ENCODE results near the gene OGFRL1.

The OGFRL1 gene

DNA sequence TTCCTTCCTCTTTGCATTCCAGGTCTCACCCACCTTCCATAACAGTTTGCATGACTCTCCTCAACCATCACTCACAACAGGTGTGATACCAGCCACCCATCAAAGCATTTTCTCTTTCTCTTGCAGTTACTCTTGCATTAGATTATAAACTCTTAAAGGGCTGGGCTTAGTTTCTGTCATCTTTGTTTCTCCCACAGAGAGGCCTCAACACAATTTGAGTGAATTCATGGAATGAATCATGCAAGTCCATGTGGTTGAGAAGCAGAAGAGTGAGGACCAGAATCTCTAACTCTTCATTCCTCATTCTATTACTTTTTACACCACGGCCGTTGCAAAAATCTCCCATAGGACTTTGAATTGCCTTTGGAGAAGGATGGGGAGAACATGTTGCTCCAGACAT lies 31.4 kb downstream of the OGFRL1 start:
- no peaks in the 10 kb centered on the region for H3K4me1 ChIP-seq (ENCODE audit: control insufficient read depth, insufficient read depth, low read length)
- H3K36me3 ChIP-seq (ENCODE audit: control insufficient read depth, insufficient read depth, low read length): no peaks in the 10 kb centered on the region
- H3K27me3 ChIP-seq (ENCODE audit: control insufficient read depth, insufficient read depth, low read length): no peaks in the 10 kb centered on the region
- no peaks in the 10 kb centered on the region for H3K9me3 ChIP-seq (ENCODE audit: control insufficient read depth, low read length)
- H3K4me3 ChIP-seq (ENCODE audit: low read length): no peak overlapping the region
- H3K9ac ChIP-seq (ENCODE audit: low read length): no peak overlapping the region

DNA sequence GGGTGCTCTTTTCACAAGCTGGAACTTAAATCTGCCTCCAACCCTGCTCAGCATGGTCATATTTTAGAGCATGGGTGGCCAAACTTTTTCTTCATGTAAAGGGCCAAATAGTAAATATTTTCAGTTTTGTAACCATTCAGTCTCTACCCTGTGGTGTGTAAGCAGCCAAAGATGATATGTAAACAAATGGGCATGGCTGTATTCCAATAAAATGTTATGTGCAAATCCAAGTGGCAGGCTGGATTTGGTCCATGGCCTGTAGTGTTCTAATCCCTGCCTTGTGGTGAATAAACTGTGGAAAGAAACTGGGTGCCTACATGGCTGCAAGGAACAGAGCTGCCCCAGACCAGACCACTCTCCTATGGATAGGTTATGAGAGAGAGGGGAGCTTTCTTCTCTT lies 32.7 kb downstream of the OGFRL1 start:
- H3K27me3 ChIP-seq (ENCODE audit: control insufficient read depth, insufficient read depth, low read length): no peaks in the 10 kb centered on the region
- H3K4me1 ChIP-seq (ENCODE audit: control insufficient read depth, insufficient read depth, low read length): no peaks in the 10 kb centered on the region
- no peaks in the 10 kb centered on the region for H3K9me3 ChIP-seq (ENCODE audit: control insufficient read depth, low read length)
- H3K36me3 ChIP-seq (ENCODE audit: control insufficient read depth, insufficient read depth, low read length): no peaks in the 10 kb centered on the region
- H3K4me3 ChIP-seq (ENCODE audit: low read length): no peak overlapping the region
- H3K9ac ChIP-seq (ENCODE audit: low read length): no peak overlapping the region

DNA sequence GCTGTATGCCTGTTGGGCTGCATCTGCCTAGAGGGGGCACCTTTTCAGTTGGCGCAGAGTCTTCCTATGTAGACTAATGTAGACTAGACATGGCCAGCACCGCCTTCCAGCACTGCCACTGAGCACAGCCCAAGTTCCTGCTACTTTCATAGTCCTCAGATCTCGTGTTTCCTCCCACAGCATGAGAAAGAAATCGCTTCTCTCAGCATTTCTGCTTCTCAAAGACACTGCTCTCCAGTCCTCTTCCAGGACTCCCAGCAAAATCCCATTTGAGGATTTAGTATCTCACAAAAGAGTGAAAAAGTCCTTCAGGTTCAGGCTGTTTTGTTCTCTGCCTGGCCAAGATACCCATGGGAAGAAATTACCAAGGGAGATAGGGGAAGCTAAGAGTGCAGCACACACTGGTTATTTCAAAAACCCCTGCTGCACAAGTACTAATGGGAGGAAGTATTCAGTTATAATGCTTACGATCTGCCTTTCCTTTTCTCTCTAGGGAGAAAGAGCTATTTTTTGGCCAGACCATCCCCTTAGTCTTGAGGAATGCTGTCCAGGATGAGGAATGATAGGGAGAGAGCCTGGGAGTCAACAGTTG lies 35.7 kb downstream of the OGFRL1 start:
- Histone ChIP-seq H3K4me1 (ENCODE audit: control insufficient read depth, insufficient read depth, low read length) (no peaks in the 10 kb centered on the region), H3K9me3 (ENCODE audit: control insufficient read depth, low read length) (no peaks in the 10 kb centered on the region), H3K4me3 (ENCODE audit: low read length) (no peak overlapping the region), H3K9ac (ENCODE audit: low read length) (no peak overlapping the region), H3K36me3 (ENCODE audit: control insufficient read depth, insufficient read depth, low read length) (no peaks in the 10 kb centered on the region), H3K27me3 (ENCODE audit: control insufficient read depth, insufficient read depth, low read length) (no peaks in the 10 kb centered on the region)

DNA sequence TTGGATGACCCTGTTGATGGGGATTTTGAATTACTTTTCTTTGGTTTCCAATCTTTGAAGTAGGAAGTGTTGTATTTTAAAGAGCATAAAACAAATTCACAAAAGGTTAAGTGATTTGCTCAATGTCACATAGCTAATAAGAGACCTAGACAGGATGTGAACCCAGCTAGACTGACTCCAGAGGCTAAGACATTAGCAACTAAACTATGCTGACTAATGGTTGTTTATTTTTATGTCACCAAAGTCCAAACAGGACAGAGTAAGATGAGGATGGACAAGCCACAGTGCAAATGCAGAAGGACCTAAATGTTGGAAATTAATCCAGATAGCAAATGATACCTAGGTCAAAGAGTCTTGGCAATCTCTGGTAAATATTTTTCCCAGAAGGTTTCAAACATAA lies 38.0 kb downstream of the OGFRL1 start:
- H3K4me3 ChIP-seq (ENCODE audit: low read length): no peak overlapping the region
- H3K36me3 ChIP-seq (ENCODE audit: control insufficient read depth, insufficient read depth, low read length): no peaks in the 10 kb centered on the region
- no peak overlapping the region for H3K9ac ChIP-seq (ENCODE audit: low read length)
- no peaks in the 10 kb centered on the region for H3K9me3 ChIP-seq (ENCODE audit: control insufficient read depth, low read length)
- H3K4me1 ChIP-seq (ENCODE audit: control insufficient read depth, insufficient read depth, low read length): no peaks in the 10 kb centered on the region
- no peaks in the 10 kb centered on the region for H3K27me3 ChIP-seq (ENCODE audit: control insufficient read depth, insufficient read depth, low read length)

DNA sequence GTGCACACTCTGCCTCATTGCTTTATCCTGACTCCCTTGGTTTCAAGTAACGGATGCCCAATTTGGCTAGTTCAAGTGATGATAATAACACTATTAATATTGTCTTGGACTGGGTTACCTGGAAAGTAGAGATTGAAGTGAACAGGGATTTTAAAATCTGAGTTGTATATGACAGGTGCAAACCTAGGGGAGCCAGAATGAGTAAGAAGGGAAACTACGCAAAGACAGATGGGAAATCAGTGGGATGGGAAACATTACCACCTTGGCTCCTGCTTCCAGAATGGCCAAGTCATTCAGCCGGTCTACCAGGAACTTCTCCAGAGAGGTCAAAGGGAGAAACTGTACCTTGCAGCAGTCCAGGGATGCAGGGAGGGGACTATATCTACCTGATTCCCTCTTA lies 41.9 kb downstream of the OGFRL1 start:
- Histone ChIP-seq H3K9me3 (ENCODE audit: control insufficient read depth, low read length) (no peaks in the 10 kb centered on the region), H3K4me1 (ENCODE audit: control insufficient read depth, insufficient read depth, low read length) (no peaks in the 10 kb centered on the region), H3K9ac (ENCODE audit: low read length) (no peak overlapping the region), H3K4me3 (ENCODE audit: low read length) (no peak overlapping the region), H3K36me3 (ENCODE audit: control insufficient read depth, insufficient read depth, low read length) (no peaks in the 10 kb centered on the region), H3K27me3 (ENCODE audit: control insufficient read depth, insufficient read depth, low read length) (no peaks in the 10 kb centered on the region)

DNA sequence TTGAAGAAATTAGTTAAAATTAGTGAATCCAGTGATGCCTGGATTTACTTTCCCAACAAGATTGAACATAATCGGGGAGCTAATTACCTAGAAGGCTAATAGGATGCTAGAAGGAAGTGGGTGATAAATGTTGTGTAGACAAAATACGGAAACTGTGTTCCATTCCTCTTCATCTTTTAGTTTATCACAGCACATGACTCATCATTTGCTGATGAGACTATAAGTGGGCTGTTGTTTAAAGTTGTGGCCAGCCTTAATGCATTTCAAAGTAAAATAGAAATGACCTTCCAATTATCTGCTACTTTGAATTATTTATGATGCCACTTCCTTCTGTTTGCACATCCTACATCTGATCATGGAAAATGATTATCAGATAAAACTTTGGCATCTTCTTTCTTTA lies 43.4 kb downstream of the OGFRL1 start:
- no peak overlapping the region for H3K4me3 ChIP-seq (ENCODE audit: low read length)
- no peaks in the 10 kb centered on the region for H3K27me3 ChIP-seq (ENCODE audit: control insufficient read depth, insufficient read depth, low read length)
- H3K4me1 ChIP-seq (ENCODE audit: control insufficient read depth, insufficient read depth, low read length): no peaks in the 10 kb centered on the region
- H3K9me3 ChIP-seq (ENCODE audit: control insufficient read depth, low read length): no peaks in the 10 kb centered on the region
- no peaks in the 10 kb centered on the region for H3K36me3 ChIP-seq (ENCODE audit: control insufficient read depth, insufficient read depth, low read length)
- no peak overlapping the region for H3K9ac ChIP-seq (ENCODE audit: low read length)

DNA sequence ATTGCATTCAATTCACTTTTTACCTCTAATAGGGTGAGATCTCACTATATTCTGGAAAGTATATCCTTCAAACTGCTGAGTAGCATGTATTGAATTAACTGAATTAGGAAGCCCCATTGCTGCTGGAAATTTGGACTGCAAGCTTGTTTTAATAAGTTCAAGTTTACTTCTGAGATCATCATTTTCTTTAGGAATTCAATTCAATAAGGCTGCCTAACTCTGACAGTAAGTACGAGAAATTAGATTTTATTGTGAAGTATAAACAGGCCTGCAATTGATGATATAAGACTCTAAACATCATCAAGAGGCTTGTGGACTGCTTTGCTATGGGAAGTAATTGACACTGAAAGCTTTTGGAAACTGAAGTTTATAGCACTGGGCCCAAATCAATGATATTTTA lies 44.4 kb downstream of the OGFRL1 start:
- Histone ChIP-seq H3K9ac (ENCODE audit: low read length) (no peak overlapping the region), H3K36me3 (ENCODE audit: control insufficient read depth, insufficient read depth, low read length) (no peaks in the 10 kb centered on the region), H3K27me3 (ENCODE audit: control insufficient read depth, insufficient read depth, low read length) (no peaks in the 10 kb centered on the region), H3K4me1 (ENCODE audit: control insufficient read depth, insufficient read depth, low read length) (no peaks in the 10 kb centered on the region), H3K4me3 (ENCODE audit: low read length) (no peak overlapping the region), H3K9me3 (ENCODE audit: control insufficient read depth, low read length) (no peaks in the 10 kb centered on the region)

DNA sequence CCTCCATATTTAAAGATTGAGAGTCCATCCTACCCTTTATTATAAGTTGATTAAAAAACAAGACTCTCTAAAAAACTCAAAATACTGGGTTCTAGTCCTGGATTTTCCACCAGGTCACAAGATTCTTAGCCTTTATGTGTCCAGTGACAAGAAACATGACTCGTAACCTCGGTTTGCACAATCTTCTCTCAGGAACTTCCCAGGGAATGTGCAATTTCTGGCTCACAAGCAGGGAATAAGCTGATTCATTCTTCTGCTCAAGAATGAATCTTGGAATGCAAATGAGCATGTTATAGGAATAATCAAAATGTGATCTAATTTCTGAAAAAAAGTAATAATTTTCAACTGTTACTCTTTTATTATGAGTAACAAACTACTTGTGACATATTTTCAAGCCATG lies 45.1 kb downstream of the OGFRL1 start:
- Histone ChIP-seq H3K36me3 (ENCODE audit: control insufficient read depth, insufficient read depth, low read length) (no peaks in the 10 kb centered on the region), H3K27me3 (ENCODE audit: control insufficient read depth, insufficient read depth, low read length) (no peaks in the 10 kb centered on the region), H3K9me3 (ENCODE audit: control insufficient read depth, low read length) (no peaks in the 10 kb centered on the region), H3K9ac (ENCODE audit: low read length) (no peak overlapping the region), H3K4me3 (ENCODE audit: low read length) (no peak overlapping the region), H3K4me1 (ENCODE audit: control insufficient read depth, insufficient read depth, low read length) (no peaks in the 10 kb centered on the region)

DNA sequence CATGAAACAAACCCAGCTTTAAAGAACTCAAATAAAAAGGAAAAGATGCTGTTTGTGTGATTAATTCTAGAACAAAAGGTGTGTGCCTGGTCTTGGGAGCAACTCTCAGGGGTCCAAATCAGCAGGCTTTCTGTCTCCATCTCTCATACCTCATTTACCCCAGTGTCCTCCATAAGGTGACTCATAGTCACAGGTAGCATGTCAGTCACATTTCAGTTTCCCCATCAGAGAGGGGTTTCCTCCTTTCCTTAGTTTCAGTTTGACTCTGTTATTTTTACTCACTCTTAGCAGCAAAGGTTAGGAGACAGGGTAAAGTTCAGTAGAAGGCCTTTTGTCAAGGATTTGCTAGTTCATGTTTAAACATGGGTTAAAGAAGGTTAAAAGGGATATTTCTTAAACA lies 46.2 kb downstream of the OGFRL1 start:
- H3K4me3 ChIP-seq (ENCODE audit: low read length): no peak overlapping the region
- no peaks in the 10 kb centered on the region for H3K4me1 ChIP-seq (ENCODE audit: control insufficient read depth, insufficient read depth, low read length)
- no peaks in the 10 kb centered on the region for H3K27me3 ChIP-seq (ENCODE audit: control insufficient read depth, insufficient read depth, low read length)
- no peak overlapping the region for H3K9ac ChIP-seq (ENCODE audit: low read length)
- no peaks in the 10 kb centered on the region for H3K36me3 ChIP-seq (ENCODE audit: control insufficient read depth, insufficient read depth, low read length)
- H3K9me3 ChIP-seq (ENCODE audit: control insufficient read depth, low read length): no peaks in the 10 kb centered on the region

DNA sequence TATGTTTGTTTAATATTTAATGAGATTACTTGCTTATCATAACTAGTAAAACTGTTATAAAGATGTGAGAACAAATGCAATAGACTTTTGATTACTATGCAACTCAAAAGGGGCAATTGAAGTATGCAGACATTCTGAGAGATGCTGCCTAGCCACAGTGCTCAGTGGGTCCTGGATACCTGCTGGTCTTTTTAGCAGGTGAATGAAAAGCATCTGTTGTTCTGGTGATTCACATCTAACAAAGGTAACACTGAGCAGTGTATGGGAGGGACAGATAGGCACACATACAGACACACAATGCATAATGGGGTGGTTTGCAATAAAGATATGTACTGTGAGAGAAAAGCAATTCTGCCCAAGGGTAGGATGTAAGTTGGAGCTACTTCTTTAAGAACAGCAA lies 46.9 kb downstream of the OGFRL1 start:
- no peak overlapping the region for H3K4me3 ChIP-seq (ENCODE audit: low read length)
- no peaks in the 10 kb centered on the region for H3K9me3 ChIP-seq (ENCODE audit: control insufficient read depth, low read length)
- H3K27me3 ChIP-seq (ENCODE audit: control insufficient read depth, insufficient read depth, low read length): no peaks in the 10 kb centered on the region

DNA sequence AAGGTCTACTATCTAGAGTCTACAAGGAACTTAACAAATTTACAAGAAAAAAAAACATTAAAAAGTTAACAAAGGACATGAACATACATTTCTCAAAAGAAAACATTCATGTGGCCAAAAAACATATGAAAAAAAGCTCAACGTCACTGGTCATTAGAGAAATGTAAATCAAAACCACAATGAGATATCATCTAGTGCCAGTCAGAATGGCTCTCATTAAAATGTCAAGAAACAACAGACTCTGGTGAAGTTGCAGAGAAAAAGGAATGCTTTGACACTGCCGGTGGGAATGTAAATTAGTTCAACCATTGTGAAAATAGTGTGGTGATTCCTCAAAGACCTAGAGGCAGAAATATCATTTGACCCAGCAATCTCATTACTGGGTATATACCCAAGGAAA lies 48.3 kb downstream of the OGFRL1 start:
- Histone ChIP-seq H3K27me3 (ENCODE audit: control insufficient read depth, insufficient read depth, low read length) (no peaks in the 10 kb centered on the region), H3K9ac (ENCODE audit: low read length) (no peak overlapping the region), H3K9me3 (ENCODE audit: control insufficient read depth, low read length) (no peaks in the 10 kb centered on the region), H3K36me3 (ENCODE audit: control insufficient read depth, insufficient read depth, low read length) (no peaks in the 10 kb centered on the region), H3K4me3 (ENCODE audit: low read length) (no peak overlapping the region), H3K4me1 (ENCODE audit: control insufficient read depth, insufficient read depth, low read length) (no peaks in the 10 kb centered on the region)

More for the DNA sequence above, 46.9 kb downstream of the OGFRL1 start:
- Histone ChIP-seq H3K4me1 (ENCODE audit: control insufficient read depth, insufficient read depth, low read length) (no peaks in the 10 kb centered on the region), H3K36me3 (ENCODE audit: control insufficient read depth, insufficient read depth, low read length) (no peaks in the 10 kb centered on the region), H3K9ac (ENCODE audit: low read length) (no peak overlapping the region)

DNA sequence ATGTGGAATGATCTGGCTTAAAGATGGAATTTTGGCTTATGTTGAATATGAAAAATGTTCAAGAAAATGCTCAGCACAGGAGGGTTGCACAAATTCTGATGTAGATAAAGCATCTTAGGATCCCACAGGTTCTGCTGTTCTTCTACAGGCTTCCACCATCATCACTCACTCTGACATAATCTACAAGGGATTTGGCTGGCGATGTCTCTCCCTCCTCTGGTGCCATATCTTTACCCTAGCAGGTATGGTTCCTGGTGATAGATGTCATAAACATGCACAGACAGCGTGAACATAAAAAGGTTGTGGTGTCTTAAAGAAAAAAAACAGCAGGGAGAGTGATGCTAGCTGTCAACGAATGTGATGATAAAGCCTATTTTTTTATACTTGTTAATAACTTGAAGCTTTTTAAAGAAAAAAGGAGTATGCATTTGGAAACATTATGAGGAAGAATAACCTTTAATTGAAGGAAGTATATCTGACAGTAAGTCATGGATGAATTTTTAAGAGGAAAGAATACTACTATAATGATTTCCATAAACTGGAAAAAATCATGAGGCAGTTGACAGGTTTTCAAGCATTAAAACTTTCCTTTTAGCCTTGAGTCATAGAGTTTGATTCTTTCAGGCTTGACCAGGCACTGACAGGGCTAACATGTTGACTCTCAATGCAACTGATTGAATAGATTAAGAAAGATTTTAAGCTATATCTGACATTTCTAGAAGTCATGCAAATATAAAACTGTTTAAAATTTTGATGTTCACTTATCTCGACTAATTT lies 50.1 kb downstream of the OGFRL1 start:
- Histone ChIP-seq H3K4me3 (ENCODE audit: low read length) (no peak overlapping the region), H3K9ac (ENCODE audit: low read length) (no peak overlapping the region), H3K27me3 (ENCODE audit: control insufficient read depth, insufficient read depth, low read length) (no peaks in the 10 kb centered on the region), H3K36me3 (ENCODE audit: control insufficient read depth, insufficient read depth, low read length) (no peaks in the 10 kb centered on the region), H3K4me1 (ENCODE audit: control insufficient read depth, insufficient read depth, low read length) (no peaks in the 10 kb centered on the region), H3K9me3 (ENCODE audit: control insufficient read depth, low read length) (no peaks in the 10 kb centered on the region)

Data from mucosa of stomach (tissue), 1 donor.